HepG2 (cell line): ENCODE measurements around the gene MAP3K19. TPM values are rescaled to one million over a fixed set of nuclear protein-coding genes. Genes with fewer than 3 reads are reported as not detected.

Source experiments
- ATF1 ChIP-seq: IDR thresholded peaks from 2 replicates; pipeline ENCODE4 v1.6.1; 2016; ENCODE audit warnings: mild to moderate bottlenecking, control low read depth
- CCDC6 ChIP-seq: sonication (generic); formaldehyde crosslinking; IDR thresholded peaks from 2 replicates; pipeline ENCODE4 v1.8.1; 2022; ENCODE audit warnings: mild to moderate bottlenecking, missing genetic modification reagents, moderate library complexity
- KLF6 ChIP-seq: IDR thresholded peaks from 2 replicates; pipeline ENCODE4 v1.8.0; 2016; ENCODE audit warnings: missing biosample characterization, missing genetic modification reagents
- MTA1 ChIP-seq: sonication (generic); formaldehyde crosslinking; IDR thresholded peaks from 2 replicates; pipeline ENCODE4 v1.4.0; 2020; ENCODE audit warnings: missing genetic modification reagents, mild to moderate bottlenecking, borderline replicate concordance
- PPARG ChIP-seq: conservative IDR thresholded peaks from 2 replicates; pipeline ENCODE4 v1.6.1; 2016; ENCODE audit warnings: missing biosample characterization, missing genetic modification reagents
- SIX1 ChIP-seq: sonication (generic); formaldehyde crosslinking; IDR thresholded peaks from 2 replicates; pipeline ENCODE4 v1.4.0; 2020; ENCODE audit warnings: missing genetic modification reagents, borderline replicate concordance
- TARDBP ChIP-seq: sonication (generic); formaldehyde crosslinking; IDR thresholded peaks from 2 replicates; pipeline ENCODE4 v1.8.0; 2022; ENCODE audit warnings: mild to moderate bottlenecking, missing genetic modification reagents
- ZNF354B ChIP-seq: sonication (generic); formaldehyde crosslinking; IDR thresholded peaks from 2 replicates; pipeline ENCODE4 v1.8.0; 2022; ENCODE audit warnings: mild to moderate bottlenecking, missing genetic modification reagents
- ZNF431 ChIP-seq: sonication (generic); formaldehyde crosslinking; IDR thresholded peaks from 2 replicates; pipeline ENCODE4 v1.9.0; 2022; ENCODE audit warnings: missing genetic modification reagents, low read depth, mild to moderate bottlenecking, borderline replicate concordance
- ZNF577 ChIP-seq: sonication (generic); formaldehyde crosslinking; IDR thresholded peaks from 2 replicates; pipeline ENCODE4 v1.4.0; 2020; ENCODE audit warnings: mild to moderate bottlenecking, low read depth, missing genetic modification reagents, borderline replicate concordance
- ZNF782 ChIP-seq: sonication (generic); formaldehyde crosslinking; IDR thresholded peaks from 2 replicates; pipeline ENCODE4 v1.4.0; 2020; ENCODE audit warnings: missing genetic modification reagents, mild to moderate bottlenecking, borderline replicate concordance
- polyA plus RNA-seq, 8 experiments: library from polyadenylated mRNA; depleted of rRNA in 3 of 8; stranded (reverse) in 7 of 8; unstranded in 1 of 8; fragments of >200 nt; fragmentation: Illumina TruSeq in 4 of 8; extraction: Trizol in 4 of 8; gene quantifications; 2 replicates each; pipeline versions ENCODE4 v1.2.1 to v1.2.3, GENCODE V29; 2011 to 2016; ENCODE audit warnings: low read depth in 4 of 8, missing spikeins in 1 of 8, mixed read lengths in 1 of 8; ENCODE audit not compliant: insufficient read depth in 1 of 8
- total RNA-seq, 5 experiments: library from RNA; depleted of rRNA; stranded (reverse); fragments of >200 nt; fragmentation: Illumina TruSeq; extraction: Trizol; gene quantifications; 2 replicates each; pipeline ENCODE4 v1.2.3, GENCODE V29; 2016; ENCODE audit warnings: low read depth in 1 of 5
- TF ChIP-seq, protein P1 (sequence below): sonication (generic); formaldehyde crosslinking; IDR thresholded peaks from 2 replicates; pipeline ENCODE4 v1.5.1; 2020; ENCODE audit warnings: missing genetic modification reagents, mild to moderate bottlenecking, borderline replicate concordance
- TF ChIP-seq, protein P2 (sequence below): fragments of 450-650 bp; IDR thresholded peaks from 2 replicates; pipeline ENCODE4 v1.6.1; 2016
- TF ChIP-seq, protein P3 (sequence below): sonication (generic); formaldehyde crosslinking; IDR thresholded peaks from 2 replicates; pipeline ENCODE4 v1.8.0; 2023; ENCODE audit warnings: mild to moderate bottlenecking, missing genetic modification reagents
- TF ChIP-seq, protein P4 (sequence below): sonication (generic); formaldehyde crosslinking; IDR thresholded peaks from 2 replicates; pipeline ENCODE4 v1.8.1; 2022; ENCODE audit warnings: low read depth, mild to moderate bottlenecking, missing genetic modification reagents
- TF ChIP-seq, protein P5 (sequence below): sonication (generic); formaldehyde crosslinking; IDR thresholded peaks from 2 replicates; pipeline ENCODE4 v1.4.0; 2020; ENCODE audit warnings: missing genetic modification reagents; ENCODE audit errors: not compliant biosample characterization
- TF ChIP-seq, protein P6 (sequence below): sonication (generic); formaldehyde crosslinking; IDR thresholded peaks from 2 replicates; pipeline ENCODE4 v1.5.0; 2020; ENCODE audit warnings: missing genetic modification reagents
- TF ChIP-seq, protein P7 (sequence below): sonication (generic); formaldehyde crosslinking; IDR thresholded peaks from 2 replicates; pipeline ENCODE4 v1.8.0; 2022; ENCODE audit warnings: mild to moderate bottlenecking, missing genetic modification reagents, borderline replicate concordance

Gene MAP3K19
- total and polyA plus RNA-seq, 2 of the 13 experiments (the other 11 are each of a cell fraction or from before 2014, with no cell fraction given) = not detected

DNA sequence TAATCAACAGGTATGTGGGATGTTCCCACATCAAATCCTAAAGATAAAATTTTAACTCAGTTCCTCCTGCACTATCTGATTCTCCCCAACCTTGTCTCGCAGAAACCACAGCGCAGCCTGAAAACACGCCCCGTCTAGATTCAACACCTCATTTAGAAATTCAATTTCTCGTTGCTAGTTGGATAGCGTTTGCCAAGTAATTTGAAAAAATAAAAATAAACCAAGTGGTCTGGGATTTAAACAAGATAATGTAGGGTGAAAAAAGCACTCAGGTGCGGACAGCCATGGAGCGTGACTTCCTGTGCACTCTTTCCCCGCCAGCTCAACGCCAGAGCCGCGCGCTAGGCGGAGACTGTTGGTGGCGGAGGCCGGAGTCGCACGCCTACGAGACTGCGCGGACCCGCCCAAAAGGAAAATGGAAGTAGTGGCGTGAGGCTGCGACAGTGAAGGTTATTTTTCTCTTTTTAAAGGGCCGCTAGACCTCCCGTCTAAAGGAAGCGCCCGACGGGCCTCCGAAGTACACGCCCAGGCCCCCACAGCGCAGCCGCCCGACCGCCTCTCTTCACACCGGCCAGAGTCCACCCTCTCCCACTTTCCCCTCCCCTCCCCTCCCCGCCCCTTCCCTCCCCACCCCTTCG is 129.2 kb downstream of the MAP3K19 start (continued):
- no peak for TF ChIP-seq SIX1 (CRISPR knock-in tag)
- TF ChIP-seq TARDBP = no peak
- peak; percentile 76 for TF ChIP-seq CCDC6
- TF ChIP-seq ZNF354B (CRISPR knock-in tag) = no peak
- TF ChIP-seq, protein P1, sequence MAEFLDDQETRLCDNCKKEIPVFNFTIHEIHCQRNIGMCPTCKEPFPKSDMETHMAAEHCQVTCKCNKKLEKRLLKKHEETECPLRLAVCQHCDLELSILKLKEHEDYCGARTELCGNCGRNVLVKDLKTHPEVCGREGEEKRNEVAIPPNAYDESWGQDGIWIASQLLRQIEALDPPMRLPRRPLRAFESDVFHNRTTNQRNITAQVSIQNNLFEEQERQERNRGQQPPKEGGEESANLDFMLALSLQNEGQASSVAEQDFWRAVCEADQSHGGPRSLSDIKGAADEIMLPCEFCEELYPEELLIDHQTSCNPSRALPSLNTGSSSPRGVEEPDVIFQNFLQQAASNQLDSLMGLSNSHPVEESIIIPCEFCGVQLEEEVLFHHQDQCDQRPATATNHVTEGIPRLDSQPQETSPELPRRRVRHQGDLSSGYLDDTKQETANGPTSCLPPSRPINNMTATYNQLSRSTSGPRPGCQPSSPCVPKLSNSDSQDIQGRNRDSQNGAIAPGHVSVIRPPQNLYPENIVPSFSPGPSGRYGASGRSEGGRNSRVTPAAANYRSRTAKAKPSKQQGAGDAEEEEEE (CRISPR knock-in tag) = no peak
- TF ChIP-seq, protein P2, sequence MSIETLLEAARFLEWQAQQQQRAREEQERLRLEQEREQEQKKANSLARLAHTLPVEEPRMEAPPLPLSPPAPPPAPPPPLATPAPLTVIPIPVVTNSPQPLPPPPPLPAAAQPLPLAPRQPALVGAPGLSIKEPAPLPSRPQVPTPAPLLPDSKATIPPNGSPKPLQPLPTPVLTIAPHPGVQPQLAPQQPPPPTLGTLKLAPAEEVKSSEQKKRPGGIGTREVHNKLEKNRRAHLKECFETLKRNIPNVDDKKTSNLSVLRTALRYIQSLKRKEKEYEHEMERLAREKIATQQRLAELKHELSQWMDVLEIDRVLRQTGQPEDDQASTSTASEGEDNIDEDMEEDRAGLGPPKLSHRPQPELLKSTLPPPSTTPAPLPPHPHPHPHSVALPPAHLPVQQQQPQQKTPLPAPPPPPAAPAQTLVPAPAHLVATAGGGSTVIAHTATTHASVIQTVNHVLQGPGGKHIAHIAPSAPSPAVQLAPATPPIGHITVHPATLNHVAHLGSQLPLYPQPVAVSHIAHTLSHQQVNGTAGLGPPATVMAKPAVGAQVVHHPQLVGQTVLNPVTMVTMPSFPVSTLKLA = no peak
- no peak for TF ChIP-seq KLF6 (CRISPR knock-in tag)
- TF ChIP-seq, protein P3, sequence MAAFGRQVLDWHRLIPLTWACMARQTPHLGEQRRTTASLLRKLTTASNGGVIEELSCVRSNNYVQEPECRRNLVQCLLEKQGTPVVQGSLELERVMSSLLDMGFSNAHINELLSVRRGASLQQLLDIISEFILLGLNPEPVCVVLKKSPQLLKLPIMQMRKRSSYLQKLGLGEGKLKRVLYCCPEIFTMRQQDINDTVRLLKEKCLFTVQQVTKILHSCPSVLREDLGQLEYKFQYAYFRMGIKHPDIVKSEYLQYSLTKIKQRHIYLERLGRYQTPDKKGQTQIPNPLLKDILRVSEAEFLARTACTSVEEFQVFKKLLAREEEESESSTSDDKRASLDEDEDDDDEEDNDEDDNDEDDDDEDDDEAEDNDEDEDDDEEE (CRISPR knock-in tag) = no peak
- TF ChIP-seq, protein P4, sequence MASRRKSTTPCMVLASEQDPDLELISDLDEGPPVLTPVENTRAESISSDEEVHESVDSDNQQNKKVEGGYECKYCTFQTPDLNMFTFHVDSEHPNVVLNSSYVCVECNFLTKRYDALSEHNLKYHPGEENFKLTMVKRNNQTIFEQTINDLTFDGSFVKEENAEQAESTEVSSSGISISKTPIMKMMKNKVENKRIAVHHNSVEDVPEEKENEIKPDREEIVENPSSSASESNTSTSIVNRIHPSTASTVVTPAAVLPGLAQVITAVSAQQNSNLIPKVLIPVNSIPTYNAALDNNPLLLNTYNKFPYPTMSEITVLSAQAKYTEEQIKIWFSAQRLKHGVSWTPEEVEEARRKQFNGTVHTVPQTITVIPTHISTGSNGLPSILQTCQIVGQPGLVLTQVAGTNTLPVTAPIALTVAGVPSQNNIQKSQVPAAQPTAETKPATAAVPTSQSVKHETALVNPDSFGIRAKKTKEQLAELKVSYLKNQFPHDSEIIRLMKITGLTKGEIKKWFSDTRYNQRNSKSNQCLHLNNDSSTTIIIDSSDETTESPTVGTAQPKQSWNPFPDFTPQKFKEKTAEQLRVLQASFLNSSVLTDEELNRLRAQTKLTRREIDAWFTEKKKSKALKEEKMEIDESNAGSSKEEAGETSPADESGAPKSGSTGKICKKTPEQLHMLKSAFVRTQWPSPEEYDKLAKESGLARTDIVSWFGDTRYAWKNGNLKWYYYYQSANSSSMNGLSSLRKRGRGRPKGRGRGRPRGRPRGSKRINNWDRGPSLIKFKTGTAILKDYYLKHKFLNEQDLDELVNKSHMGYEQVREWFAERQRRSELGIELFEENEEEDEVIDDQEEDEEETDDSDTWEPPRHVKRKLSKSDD (CRISPR knock-in tag) = no peak
- no peak for TF ChIP-seq ZNF577
- TF ChIP-seq ATF1 (CRISPR knock-in tag) = no peak
- TF ChIP-seq, protein P5, sequence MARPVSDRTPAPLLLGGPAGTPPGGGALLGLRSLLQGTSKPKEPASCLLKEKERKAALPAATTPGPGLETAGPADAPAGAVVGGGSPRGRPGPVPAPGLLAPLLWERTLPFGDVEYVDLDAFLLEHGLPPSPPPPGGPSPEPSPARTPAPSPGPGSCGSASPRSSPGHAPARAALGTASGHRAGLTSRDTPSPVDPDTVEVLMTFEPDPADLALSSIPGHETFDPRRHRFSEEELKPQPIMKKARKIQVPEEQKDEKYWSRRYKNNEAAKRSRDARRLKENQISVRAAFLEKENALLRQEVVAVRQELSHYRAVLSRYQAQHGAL (CRISPR knock-in tag) = no peak
- TF ChIP-seq, protein P6, sequence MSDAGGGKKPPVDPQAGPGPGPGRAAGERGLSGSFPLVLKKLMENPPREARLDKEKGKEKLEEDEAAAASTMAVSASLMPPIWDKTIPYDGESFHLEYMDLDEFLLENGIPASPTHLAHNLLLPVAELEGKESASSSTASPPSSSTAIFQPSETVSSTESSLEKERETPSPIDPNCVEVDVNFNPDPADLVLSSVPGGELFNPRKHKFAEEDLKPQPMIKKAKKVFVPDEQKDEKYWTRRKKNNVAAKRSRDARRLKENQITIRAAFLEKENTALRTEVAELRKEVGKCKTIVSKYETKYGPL = 0 out of 2 replicates have a peak, but pooled peaks have one; percentile 16
- peak; percentile 44 for TF ChIP-seq PPARG (CRISPR knock-in tag)
- TF ChIP-seq MTA1 (CRISPR knock-in tag) = no peak
- TF ChIP-seq ZNF431 (CRISPR knock-in tag) = 0 out of 2 replicates have a peak, but pooled peaks have one; percentile 29
- TF ChIP-seq ZNF782 (CRISPR knock-in tag) = no peak
- TF ChIP-seq, protein P7, sequence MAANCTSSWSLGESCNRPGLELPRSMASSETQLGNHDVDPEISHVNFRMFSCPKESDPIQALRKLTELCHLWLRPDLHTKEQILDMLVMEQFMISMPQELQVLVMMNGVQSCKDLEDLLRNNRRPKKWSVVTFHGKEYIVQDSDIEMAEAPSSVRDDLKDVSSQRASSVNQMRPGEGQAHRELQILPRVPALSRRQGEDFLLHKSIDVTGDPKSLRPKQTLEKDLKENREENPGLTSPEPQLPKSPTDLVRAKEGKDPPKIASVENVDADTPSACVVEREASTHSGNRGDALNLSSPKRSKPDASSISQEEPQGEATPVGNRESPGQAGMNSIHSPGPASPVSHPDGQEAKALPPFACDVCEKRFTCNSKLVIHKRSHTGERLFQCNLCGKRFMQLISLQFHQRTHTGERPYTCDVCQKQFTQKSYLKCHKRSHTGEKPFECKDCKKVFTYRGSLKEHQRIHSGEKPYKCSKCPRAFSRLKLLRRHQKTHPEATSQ = peak; percentile 8; the same call in 1 of the 2 replicates
